Measurements from ENCODE around the gene RBM20.

Gene RBM20

DNA sequence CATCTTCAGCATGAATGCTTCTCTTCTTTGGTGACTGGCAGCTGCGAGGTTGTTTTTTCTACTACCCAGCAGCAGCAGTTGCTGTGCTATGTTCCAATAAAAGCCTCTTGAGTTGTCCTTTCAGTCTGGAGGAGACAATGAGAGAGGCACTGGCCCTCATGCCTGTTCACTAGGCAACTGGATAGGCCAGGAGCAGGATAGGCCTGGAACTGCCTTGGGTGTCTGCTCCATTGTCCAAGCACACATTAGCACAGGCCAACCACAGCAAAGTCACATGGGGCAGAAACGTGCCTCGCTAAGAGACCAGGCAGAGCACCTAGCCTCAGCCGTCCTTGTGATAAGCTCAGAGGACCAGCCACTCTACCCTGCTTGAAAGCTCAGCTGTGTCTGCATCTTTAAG lies 150.7 kb downstream of the RBM20 start:
- H3K4me3 ChIP-seq (ENCODE audit: low read length) = no peak overlapping the region
- TF ChIP-seq, protein P1, sequence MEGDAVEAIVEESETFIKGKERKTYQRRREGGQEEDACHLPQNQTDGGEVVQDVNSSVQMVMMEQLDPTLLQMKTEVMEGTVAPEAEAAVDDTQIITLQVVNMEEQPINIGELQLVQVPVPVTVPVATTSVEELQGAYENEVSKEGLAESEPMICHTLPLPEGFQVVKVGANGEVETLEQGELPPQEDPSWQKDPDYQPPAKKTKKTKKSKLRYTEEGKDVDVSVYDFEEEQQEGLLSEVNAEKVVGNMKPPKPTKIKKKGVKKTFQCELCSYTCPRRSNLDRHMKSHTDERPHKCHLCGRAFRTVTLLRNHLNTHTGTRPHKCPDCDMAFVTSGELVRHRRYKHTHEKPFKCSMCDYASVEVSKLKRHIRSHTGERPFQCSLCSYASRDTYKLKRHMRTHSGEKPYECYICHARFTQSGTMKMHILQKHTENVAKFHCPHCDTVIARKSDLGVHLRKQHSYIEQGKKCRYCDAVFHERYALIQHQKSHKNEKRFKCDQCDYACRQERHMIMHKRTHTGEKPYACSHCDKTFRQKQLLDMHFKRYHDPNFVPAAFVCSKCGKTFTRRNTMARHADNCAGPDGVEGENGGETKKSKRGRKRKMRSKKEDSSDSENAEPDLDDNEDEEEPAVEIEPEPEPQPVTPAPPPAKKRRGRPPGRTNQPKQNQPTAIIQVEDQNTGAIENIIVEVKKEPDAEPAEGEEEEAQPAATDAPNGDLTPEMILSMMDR (conservative IDR thresholded peaks at IDR 0.05; ENCODE audit: low read depth, low read length) = no peak
- DNase-seq (ENCODE audit: low read depth) = no peak

GRCh38 chr10:110797416-110797815 lies 153.3 kb downstream of the RBM20 start:
- H3K4me3 ChIP-seq (ENCODE audit: low read length) = no peak overlapping the region
- TF ChIP-seq, protein P1 (conservative IDR thresholded peaks at IDR 0.05; ENCODE audit: low read depth, low read length) = no peak
- DNase-seq (ENCODE audit: low read depth) = no peak

DNA sequence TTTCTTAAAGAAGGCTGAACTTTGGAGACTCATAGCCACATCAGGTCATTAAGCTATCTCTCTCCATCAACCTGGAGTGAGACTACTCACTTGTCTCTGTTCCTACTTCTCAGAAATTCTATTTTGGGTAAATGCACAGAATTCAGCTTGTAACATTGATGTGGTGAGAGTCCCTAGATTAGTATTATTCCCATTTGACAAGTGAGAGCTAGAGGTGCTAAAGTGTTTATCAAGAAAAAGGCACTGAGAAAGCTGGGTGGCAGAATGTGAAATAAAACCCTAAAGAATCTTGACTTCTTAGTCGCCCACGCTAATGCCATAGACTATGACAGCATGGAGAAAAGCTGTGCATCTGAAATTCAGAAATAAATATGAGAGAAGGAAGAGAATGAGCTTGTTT lies 154.2 kb downstream of the RBM20 start:
- no peak overlapping the region for H3K4me3 ChIP-seq (ENCODE audit: low read length)
- TF ChIP-seq, protein P1 (conservative IDR thresholded peaks at IDR 0.05; ENCODE audit: low read depth, low read length) = no peak
- DNase-seq (ENCODE audit: low read depth) = no peak

- no peak overlapping the region for H3K4me3 ChIP-seq (ENCODE audit: low read length)
- TF ChIP-seq, protein P1 (conservative IDR thresholded peaks at IDR 0.05; ENCODE audit: low read depth, low read length) = no peak
- peak; percentile 75 for DNase-seq (ENCODE audit: low read depth)
Observed at GRCh38 chr10:110802090-110802489, 158.0 kb downstream of the RBM20 start.

- no peak overlapping the region for H3K4me3 ChIP-seq (ENCODE audit: low read length)
- TF ChIP-seq, protein P1 (conservative IDR thresholded peaks at IDR 0.05; ENCODE audit: low read depth, low read length) = no peak
- DNase-seq (ENCODE audit: low read depth) = peak; percentile 90
Observed at GRCh38 chr10:110802551-110803238, 158.6 kb downstream of the RBM20 start.

DNA sequence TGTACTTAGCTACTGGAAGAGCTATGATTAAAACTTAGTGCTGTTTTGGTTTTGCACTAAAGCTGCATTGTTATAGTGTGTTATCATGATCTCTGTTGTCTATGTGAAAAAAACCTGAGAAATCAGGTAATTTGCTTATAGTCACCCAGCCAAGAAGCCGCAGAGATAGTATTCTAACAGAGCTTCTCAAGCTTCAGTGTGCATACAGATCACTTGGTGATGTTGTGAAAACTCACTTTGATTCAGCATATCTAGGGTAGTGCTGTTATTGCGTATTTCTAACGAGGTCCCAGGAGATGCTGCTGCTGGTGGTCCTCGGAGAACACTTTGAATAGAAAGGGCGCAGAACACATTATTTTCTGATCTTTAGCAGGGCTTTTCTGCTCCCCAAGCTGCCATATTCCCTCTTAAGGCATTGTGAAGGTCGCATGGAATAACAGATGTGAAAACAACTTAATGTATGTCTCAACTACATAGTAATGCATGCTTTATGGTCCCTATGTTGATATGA lies 159.2 kb downstream of the RBM20 start:
- TF ChIP-seq, protein P1 (conservative IDR thresholded peaks at IDR 0.05; ENCODE audit: low read depth, low read length) = no peak
- no peak overlapping the region for H3K4me3 ChIP-seq (ENCODE audit: low read length)
- no peak for DNase-seq (ENCODE audit: low read depth)

DNA sequence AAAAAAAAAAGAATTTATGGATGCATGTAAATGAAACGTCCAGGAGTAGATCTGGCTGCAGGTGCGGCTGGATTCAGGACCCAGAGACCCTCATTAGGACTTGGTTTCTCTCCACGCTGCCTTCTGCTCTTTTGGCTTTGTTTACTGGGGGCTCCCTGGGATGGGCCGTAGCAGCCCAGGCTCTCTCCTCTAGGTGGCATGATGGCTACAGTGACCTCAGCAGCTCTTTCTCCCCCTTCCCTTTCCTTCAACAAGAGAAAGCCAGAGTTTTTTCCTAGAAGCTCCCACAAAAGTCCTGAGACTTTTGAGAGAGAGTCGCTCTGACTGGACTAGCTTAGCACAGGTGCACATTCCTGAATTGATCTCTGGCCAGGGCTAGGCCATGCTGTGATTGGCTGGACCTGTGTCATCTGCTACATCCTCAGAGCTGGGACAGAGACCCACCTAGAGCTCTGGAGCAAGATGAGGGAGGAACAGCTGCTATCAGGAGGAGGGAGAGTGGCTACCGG lies 159.7 kb downstream of the RBM20 start:
- no peak overlapping the region for H3K4me3 ChIP-seq (ENCODE audit: low read length)

More for the DNA sequence above, 159.7 kb downstream of the RBM20 start:
- no peak for DNase-seq (ENCODE audit: low read depth)
- TF ChIP-seq, protein P1 (conservative IDR thresholded peaks at IDR 0.05; ENCODE audit: low read depth, low read length) = peak; percentile 86

Measured in retinal pigment epithelial cell (primary cell).